IMR-90 (cell line): ENCODE data around the gene KMT2D. TPM values are rescaled to one million over a fixed set of nuclear protein-coding genes. Genes with fewer than 3 reads are reported as not detected.

Experiments used
- ATAC-seq: fragments of 200-7000 bp; cut with Tn5 transposase; 2 replicates; pipeline ENCODE4 v1.9.1; 2020; ENCODE audit warnings: low read depth, mild to moderate bottlenecking, moderate library complexity
- BruUV-seq: library from RNA; stranded (reverse); fragments of 400-500 nt; replicated peaks from 2 replicates; lab custom pipeline; 2021; lab: Mats Ljungman, UMichigan
- CTCF ChIA-PET: fragments of 300-600 bp; formaldehyde crosslinking; extraction: SDS; loops from one replicate; lab custom pipeline; 2021; ENCODE audit warnings: antibody characterized with exemption; lab: Yijun Ruan, JAX
- POLR2A ChIA-PET: fragments of 300-600 bp; sonication (Branson Sonifier 250); formaldehyde crosslinking; loops from one replicate; lab custom pipeline; 2022; ENCODE audit warnings: antibody characterized with exemption; ENCODE audit not compliant: unreplicated experiment; lab: Charles Lee
- DNase-seq: peaks from one replicate; pipeline ENCODE4 v3.0.0; 2013
- H2AFZ ChIP-seq: replicated peaks from 2 replicates; pipeline ENCODE3; 2013; ENCODE audit warnings: low read length, mild to moderate bottlenecking; ENCODE audit not compliant: poor library complexity
- H2AK5ac ChIP-seq: 2 replicates; pipeline ENCODE4 v1.6.1; 2013; ENCODE audit warnings: low read depth, low read length, inconsistent platforms
- H2AK9ac ChIP-seq: replicated peaks from 2 replicates; pipeline ENCODE3; 2013; ENCODE audit warnings: mild to moderate bottlenecking, low read depth, low read length, moderate library complexity; ENCODE audit not compliant: poor library complexity
- H2BK120ac ChIP-seq: 2 replicates; pipeline ENCODE4 v1.6.1; 2013; ENCODE audit warnings: low read depth, low read length, inconsistent platforms
- H2BK15ac ChIP-seq: 3 replicates; pipeline ENCODE4 v1.6.1; 2013; ENCODE audit warnings: low read depth, low read length, inconsistent platforms
- H2BK20ac ChIP-seq: 2 replicates; pipeline ENCODE4 v1.6.1; 2013; ENCODE audit warnings: low read depth, mild to moderate bottlenecking, inconsistent platforms, low read length, moderate library complexity
- H2BK5ac ChIP-seq: 2 replicates; pipeline ENCODE4 v1.6.1; 2013; ENCODE audit warnings: mild to moderate bottlenecking, low read depth, low read length, inconsistent platforms; ENCODE audit not compliant: poor library complexity, severe bottlenecking
- H3K14ac ChIP-seq: replicated peaks from 2 replicates; pipeline ENCODE4 v1.6.1; 2013; ENCODE audit warnings: low read depth, low read length, inconsistent platforms
- H3K18ac ChIP-seq: 2 replicates; pipeline ENCODE4 v1.6.1; 2013; ENCODE audit warnings: low read depth, low read length, control low read depth
- H3K23ac ChIP-seq: 2 replicates; pipeline ENCODE4 v1.6.1; 2013; ENCODE audit warnings: low read depth, low read length, inconsistent platforms
- H3K27ac ChIP-seq: 2 replicates; pipeline ENCODE4 v1.5.1; 2013; ENCODE audit warnings: mild to moderate bottlenecking, control low read depth, low read length; ENCODE audit not compliant: insufficient read depth
- H3K27me3 ChIP-seq: 2 replicates; pipeline ENCODE4 v1.6.1; 2013; ENCODE audit warnings: low read length; ENCODE audit not compliant: control insufficient read depth, insufficient read depth
- H3K36me3 ChIP-seq: 2 replicates; pipeline ENCODE4 v1.6.1; 2013; ENCODE audit warnings: low read length, mixed read lengths; ENCODE audit not compliant: control insufficient read depth, insufficient read depth
- H3K4ac ChIP-seq: 2 replicates; pipeline ENCODE4 v1.6.1; 2013; ENCODE audit warnings: low read depth, low read length, inconsistent platforms
- H3K4me1 ChIP-seq: 2 replicates; pipeline ENCODE4 v1.6.1; 2013; ENCODE audit warnings: low read length, mixed read lengths; ENCODE audit not compliant: control insufficient read depth, insufficient read depth
- H3K4me2 ChIP-seq: 2 replicates; pipeline ENCODE4 v1.6.1; 2013; ENCODE audit warnings: low read depth, mild to moderate bottlenecking, control low read depth, low read length, moderate library complexity
- H3K4me3 ChIP-seq: 2 replicates; pipeline ENCODE4 v1.5.1; 2013; ENCODE audit warnings: low read depth, mild to moderate bottlenecking, control low read depth, low read length, moderate library complexity; ENCODE audit not compliant: insufficient read depth
- H3K56ac ChIP-seq: 2 replicates; pipeline ENCODE4 v1.6.1; 2013; ENCODE audit warnings: low read length, inconsistent platforms; ENCODE audit not compliant: insufficient read depth; ENCODE audit errors: extremely low read depth
- H3K79me1 ChIP-seq, 2 experiments: 2 replicates each; pipeline ENCODE4 v1.6.1; 2013; ENCODE audit warnings: low read length in 2 of 2, inconsistent platforms in 1 of 2, low read depth in 1 of 2
- H3K9ac ChIP-seq: 2 replicates; pipeline ENCODE4 v1.6.1; 2013; ENCODE audit warnings: low read depth, low read length, control low read depth
- H3K9me1 ChIP-seq: 2 replicates; pipeline ENCODE4 v1.6.1; 2013; ENCODE audit warnings: low read length, inconsistent platforms; ENCODE audit not compliant: insufficient read depth
- H3K9me3 ChIP-seq: 2 replicates; pipeline ENCODE4 v1.6.1; 2013; ENCODE audit warnings: low read length; ENCODE audit not compliant: control insufficient read depth, insufficient read depth
- H4K20me1 ChIP-seq: 2 replicates; pipeline ENCODE4 v1.6.1; 2013; ENCODE audit warnings: low read length, inconsistent platforms; ENCODE audit not compliant: insufficient read depth
- H4K5ac ChIP-seq: 2 replicates; pipeline ENCODE4 v1.6.1; 2013; ENCODE audit warnings: mild to moderate bottlenecking, low read depth, low read length, control low read depth
- H4K8ac ChIP-seq, 2 experiments: 2 replicates each; pipeline ENCODE4 v1.6.1; 2013; ENCODE audit warnings: low read depth in 2 of 2, low read length in 2 of 2, control low read depth in 1 of 2, inconsistent platforms in 1 of 2
- H4K91ac ChIP-seq: 2 replicates; pipeline ENCODE4 v1.6.1; 2013; ENCODE audit warnings: low read depth, low read length, inconsistent platforms; ENCODE audit not compliant: insufficient read depth
- BHLHE40 ChIP-seq: fragments of 150-350 bp; IDR thresholded peaks from 2 replicates; pipeline ENCODE4 v1.6.1; 2016; ENCODE audit warnings: mild to moderate bottlenecking, low read depth, low read length
- CEBPB ChIP-seq: IDR thresholded peaks from 2 replicates; pipeline ENCODE4 v1.6.1; 2012; ENCODE audit warnings: low read depth, low read length, improper control_type of control experiment
- CHD1 ChIP-seq: IDR thresholded peaks from 2 replicates; pipeline ENCODE4 v1.6.1; 2012; ENCODE audit warnings: low read depth, low read length, improper control_type of control experiment
- FOS ChIP-seq: fragments of 150-350 bp; IDR thresholded peaks from 2 replicates; pipeline ENCODE4 v1.6.1; 2016; ENCODE audit warnings: low read depth, low read length
- MAFK ChIP-seq: IDR thresholded peaks from 2 replicates; pipeline ENCODE4 v1.6.1; 2012; ENCODE audit warnings: low read depth, low read length, improper control_type of control experiment
- MAZ ChIP-seq: IDR thresholded peaks from 2 replicates; pipeline ENCODE4 v1.6.1; 2012; ENCODE audit warnings: low read depth, mild to moderate bottlenecking, low read length, improper control_type of control experiment, moderate library complexity, borderline replicate concordance
- MXI1 ChIP-seq: IDR thresholded peaks from 2 replicates; pipeline ENCODE4 v1.6.1; 2012; ENCODE audit warnings: low read depth, mild to moderate bottlenecking, low read length, moderate library complexity, borderline replicate concordance
- NFE2L2 ChIP-seq: fragments of 150-350 bp; IDR thresholded peaks from 2 replicates; pipeline ENCODE4 v1.6.1; 2016; ENCODE audit warnings: low read depth, mild to moderate bottlenecking, low read length
- POLR2A ChIP-seq: IDR thresholded peaks from 2 replicates; pipeline ENCODE4 v1.6.1; 2012; ENCODE audit warnings: mild to moderate bottlenecking, low read depth, low read length
- RAD21 ChIP-seq: IDR thresholded peaks from 2 replicates; pipeline ENCODE4 v1.6.1; 2012; ENCODE audit warnings: low read length, improper control_type of control experiment
- RCOR1 ChIP-seq: IDR thresholded peaks from 2 replicates; pipeline ENCODE4 v1.6.1; 2012; ENCODE audit warnings: mild to moderate bottlenecking, low read length, improper control_type of control experiment; ENCODE audit not compliant: insufficient replicate concordance
- RFX5 ChIP-seq: IDR thresholded peaks from 2 replicates; pipeline ENCODE4 v1.8.0; 2012; ENCODE audit warnings: low read depth, mild to moderate bottlenecking, low read length, moderate library complexity
- SMC3 ChIP-seq: fragments of 150-350 bp; IDR thresholded peaks from 2 replicates; pipeline ENCODE4 v1.6.1; 2016; ENCODE audit warnings: low read depth, mild to moderate bottlenecking, antibody characterized with exemption, low read length, moderate library complexity
- dilution Hi-C: fragments of 300-500 bp; cut with HindIII; formaldehyde crosslinking; loops from one replicate; pipeline ENCODE4 v1.14.3; 2018; ENCODE audit warnings: low sequenced_read_pairs; ENCODE audit not compliant: unreplicated experiment
- in situ Hi-C: fragments of 300-500 bp; cut with MboI; formaldehyde crosslinking; loops from 3 replicates; pipeline ENCODE4 v1.14.3; 2019; ENCODE audit warnings: low sequenced_read_pairs, inconsistent platforms, mixed read lengths
- intact Hi-C: fragments of 100-400 bp; cut with micrococcal nuclease; formaldehyde crosslinking; loops from 2 replicates; pipeline ENCODE4 v1.10.0; 2022
- polyA plus RNA-seq, 3 experiments: library from polyadenylated mRNA; depleted of rRNA; stranded (reverse); fragments of >200 nt; gene quantifications; 2 replicates each; pipeline ENCODE4 v1.2.3, GENCODE V29; 2012; ENCODE audit warnings: low replicate concordance in 1 of 3
- total RNA-seq: library from RNA; depleted of rRNA; stranded (reverse); fragments of >200 nt; gene quantifications from 2 replicates; pipeline ENCODE4 v1.2.3, GENCODE V29; 2012
- TF ChIP-seq, protein P1 (sequence below): fragments of 150-350 bp; IDR thresholded peaks from 2 replicates; pipeline ENCODE4 v1.6.1; 2017; ENCODE audit warnings: mild to moderate bottlenecking, antibody characterized with exemption, low read length, low read depth
- TF ChIP-seq, protein P2 (sequence below): conservative IDR thresholded peaks from 2 replicates; pipeline ENCODE4 v1.5.1; 2012; ENCODE audit warnings: mild to moderate bottlenecking, low read depth, low read length, improper control_type of control experiment
- TF ChIP-seq, protein P3 (sequence below): fragments of 150-350 bp; IDR thresholded peaks from 2 replicates; pipeline ENCODE4 v1.6.1; 2016; ENCODE audit warnings: low read depth, mild to moderate bottlenecking, low read length, moderate library complexity, borderline replicate concordance

KMT2D gene
- total and polyA plus RNA-seq, 2 of the 4 experiments (the other 2 are of a cell fraction) = 6.6 to 25.2 TPM

DNA sequence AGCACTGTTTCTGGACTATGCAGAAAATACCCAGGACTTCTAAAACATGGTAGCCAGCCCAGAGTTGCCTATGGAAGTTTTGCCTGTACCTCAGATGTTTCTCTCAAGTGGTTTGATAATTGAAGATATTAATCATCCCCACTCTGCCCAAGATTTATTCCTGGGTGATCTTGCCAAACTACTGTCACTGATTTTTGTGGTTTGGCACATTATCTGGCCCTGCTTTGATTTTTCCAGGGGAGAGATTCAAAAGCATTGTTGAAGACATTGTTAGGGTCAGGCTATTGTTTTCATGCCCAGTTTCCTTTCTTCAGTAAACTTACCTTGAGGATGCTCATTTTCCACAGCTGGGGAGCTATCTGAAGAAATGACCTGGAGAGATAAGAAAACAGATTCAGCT is 47.9 kb downstream of the KMT2D start:
- Histone ChIP-seq H3K4me3 (no peak overlapping the region), H2BK120ac (no peak overlapping the region), H3K9ac (no peak overlapping the region), H2AK5ac (no peak overlapping the region), H3K9me1 (peaks cover 11% of the 10 kb centered on the region), H2AFZ (no peak overlapping the region), H3K23ac (no peak overlapping the region), H2AK9ac (no peak overlapping the region), H3K18ac (no peak overlapping the region), H2BK5ac (no peak overlapping the region), H4K8ac (no peak overlapping the region), H3K27me3 (no peaks in the 10 kb centered on the region), H3K4ac (no peak overlapping the region), H3K9me3 (no peaks in the 10 kb centered on the region), H3K36me3 (peaks cover 14% of the 10 kb centered on the region), H2BK20ac (no peak overlapping the region), H3K4me1 (peaks cover 3% of the 10 kb centered on the region), H4K5ac (no peak overlapping the region), H4K20me1 (peaks cover 11% of the 10 kb centered on the region; the same call in 1 of the 2 replicates), H3K27ac (no peak overlapping the region), H3K4me2 (no peak overlapping the region), H3K14ac (no peak overlapping the region), H3K56ac (no peak overlapping the region), H3K79me1 (peaks cover 30 to 59% of the 10 kb centered on the region in 2 experiments), H2BK15ac (no peak overlapping the region), H4K91ac (no peak overlapping the region)
- ChIA-PET CTCF (interaction anchor here (0.6 kb wide), 1 partner anchor 27 kb away, joined by 5 read pairs; no protein-coding TSS in a partner anchor), POLR2A (no interaction called here)
- TF ChIP-seq RFX5 (no peak), MXI1 (no peak), MAZ (no peak), NFE2L2 (no peak), SMC3 (no peak), BHLHE40 (no peak), FOS (no peak), MAFK (no peak), RCOR1 (no peak), POLR2A (no peak), CEBPB (no peak), CHD1 (no peak), RAD21 (no peak)
- TF ChIP-seq, protein P1, sequence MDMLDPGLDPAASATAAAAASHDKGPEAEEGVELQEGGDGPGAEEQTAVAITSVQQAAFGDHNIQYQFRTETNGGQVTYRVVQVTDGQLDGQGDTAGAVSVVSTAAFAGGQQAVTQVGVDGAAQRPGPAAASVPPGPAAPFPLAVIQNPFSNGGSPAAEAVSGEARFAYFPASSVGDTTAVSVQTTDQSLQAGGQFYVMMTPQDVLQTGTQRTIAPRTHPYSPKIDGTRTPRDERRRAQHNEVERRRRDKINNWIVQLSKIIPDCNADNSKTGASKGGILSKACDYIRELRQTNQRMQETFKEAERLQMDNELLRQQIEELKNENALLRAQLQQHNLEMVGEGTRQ = no peak
- TF ChIP-seq, protein P2, sequence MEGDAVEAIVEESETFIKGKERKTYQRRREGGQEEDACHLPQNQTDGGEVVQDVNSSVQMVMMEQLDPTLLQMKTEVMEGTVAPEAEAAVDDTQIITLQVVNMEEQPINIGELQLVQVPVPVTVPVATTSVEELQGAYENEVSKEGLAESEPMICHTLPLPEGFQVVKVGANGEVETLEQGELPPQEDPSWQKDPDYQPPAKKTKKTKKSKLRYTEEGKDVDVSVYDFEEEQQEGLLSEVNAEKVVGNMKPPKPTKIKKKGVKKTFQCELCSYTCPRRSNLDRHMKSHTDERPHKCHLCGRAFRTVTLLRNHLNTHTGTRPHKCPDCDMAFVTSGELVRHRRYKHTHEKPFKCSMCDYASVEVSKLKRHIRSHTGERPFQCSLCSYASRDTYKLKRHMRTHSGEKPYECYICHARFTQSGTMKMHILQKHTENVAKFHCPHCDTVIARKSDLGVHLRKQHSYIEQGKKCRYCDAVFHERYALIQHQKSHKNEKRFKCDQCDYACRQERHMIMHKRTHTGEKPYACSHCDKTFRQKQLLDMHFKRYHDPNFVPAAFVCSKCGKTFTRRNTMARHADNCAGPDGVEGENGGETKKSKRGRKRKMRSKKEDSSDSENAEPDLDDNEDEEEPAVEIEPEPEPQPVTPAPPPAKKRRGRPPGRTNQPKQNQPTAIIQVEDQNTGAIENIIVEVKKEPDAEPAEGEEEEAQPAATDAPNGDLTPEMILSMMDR = no peak
- TF ChIP-seq, protein P3, sequence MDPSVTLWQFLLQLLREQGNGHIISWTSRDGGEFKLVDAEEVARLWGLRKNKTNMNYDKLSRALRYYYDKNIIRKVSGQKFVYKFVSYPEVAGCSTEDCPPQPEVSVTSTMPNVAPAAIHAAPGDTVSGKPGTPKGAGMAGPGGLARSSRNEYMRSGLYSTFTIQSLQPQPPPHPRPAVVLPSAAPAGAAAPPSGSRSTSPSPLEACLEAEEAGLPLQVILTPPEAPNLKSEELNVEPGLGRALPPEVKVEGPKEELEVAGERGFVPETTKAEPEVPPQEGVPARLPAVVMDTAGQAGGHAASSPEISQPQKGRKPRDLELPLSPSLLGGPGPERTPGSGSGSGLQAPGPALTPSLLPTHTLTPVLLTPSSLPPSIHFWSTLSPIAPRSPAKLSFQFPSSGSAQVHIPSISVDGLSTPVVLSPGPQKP = no peak
- intact Hi-C loops = no loop called here
- in situ Hi-C loops = no loop called here
- no peak for DNase-seq
- no peak for ATAC-seq
- BruUV-seq = no TSS peak
- dilution Hi-C loops = no loop called here
